H1 (cell line): ENCODE results near the gene CDC14B.

Experiments
- ASH2L ChIP-seq: fragments of 200-600, 300-600 bp; sonication (generic); IDR thresholded peaks from one replicate; pipeline ENCODE4 v1.7.1; 2017; ENCODE audit warnings: low read length
- CTCF ChIP-seq, 3 experiments: IDR thresholded peaks; 1 replicate in 2 of 3; 2 replicates in 1 of 3; pipeline versions ENCODE4 v1.5.1 to v1.6.1; 2011; ENCODE audit warnings: low read length in 3 of 3, mild to moderate bottlenecking in 3 of 3, inconsistent platforms in 2 of 3, low read depth in 1 of 3, moderate library complexity in 1 of 3; ENCODE audit not compliant: insufficient read depth in 1 of 3; ENCODE audit errors: control extremely low read depth in 1 of 3
- EZH2 ChIP-seq: fragments of 200-600 bp; sonication (generic); IDR thresholded peaks from 2 replicates; pipeline ENCODE4 v1.7.1; 2012; ENCODE audit warnings: low read depth, mild to moderate bottlenecking, moderate library complexity, low read length, inconsistent platforms; ENCODE audit not compliant: severe bottlenecking
- GABPA ChIP-seq: IDR thresholded peaks from 2 replicates; pipeline ENCODE4 v1.6.1; 2011; ENCODE audit warnings: mild to moderate bottlenecking, low read length, moderate library complexity, borderline replicate concordance; ENCODE audit not compliant: insufficient read depth
- HDAC2 ChIP-seq, 2 experiments: fragments of 300-600 bp in 1 of 2; sonication (generic) in 1 of 2; IDR thresholded peaks; 2 replicates each; pipeline ENCODE4 v1.6.1; 2011 to 2012; ENCODE audit warnings: low read depth in 2 of 2, low read length in 2 of 2, mild to moderate bottlenecking in 2 of 2, moderate library complexity in 2 of 2, borderline replicate concordance in 1 of 2, inconsistent platforms in 1 of 2
- JUN ChIP-seq: IDR thresholded peaks from 2 replicates; pipeline ENCODE4 v1.6.1; 2011; ENCODE audit warnings: low read depth, mild to moderate bottlenecking, improper control_type of control experiment, low read length
- POLR2A ChIP-seq, 2 experiments: IDR thresholded peaks; 1 replicate in 1 of 2; 2 replicates in 1 of 2; pipeline ENCODE4 v1.6.1; 2011; ENCODE audit warnings: low read depth in 2 of 2, low read length in 2 of 2, mild to moderate bottlenecking in 2 of 2; ENCODE audit errors: control extremely low read depth in 1 of 2
- POLR2AphosphoS5 ChIP-seq: IDR thresholded peaks from 2 replicates; pipeline ENCODE4 v1.6.1; 2011; ENCODE audit warnings: low read depth, low read length
- RFX5 ChIP-seq: IDR thresholded peaks from 2 replicates; pipeline ENCODE4 v1.6.1; 2011; ENCODE audit warnings: low read depth, low read length, improper control_type of control experiment, borderline replicate concordance
- SIRT6 ChIP-seq: IDR thresholded peaks from one replicate; pipeline ENCODE4 v1.7.1; 2012; ENCODE audit warnings: low read length, inconsistent platforms
- TAF1 ChIP-seq: IDR thresholded peaks from 2 replicates; pipeline ENCODE4 v1.6.1; 2011; ENCODE audit warnings: mild to moderate bottlenecking, low read depth, low read length
- ZNF274 ChIP-seq: IDR thresholded peaks from 2 replicates; pipeline ENCODE4 v1.7.0; 2012; ENCODE audit warnings: low read length, borderline replicate concordance; ENCODE audit errors: extremely low read depth

GRCh38 chr9:96503918-96504317 lies 115.7 kb downstream of the CDC14B start:
- TF ChIP-seq CTCF (IDR thresholded peaks at IDR 0.05; ENCODE audit: control extremely low read depth in 1 of 3, insufficient read depth in 1 of 3, low read depth in 1 of 3, low read length in 3 of 3) (no peak), HDAC2 (IDR thresholded peaks at IDR 0.05; ENCODE audit: borderline replicate concordance in 1 of 2, low read depth in 2 of 2, low read length in 2 of 2) (no peak), TAF1 (no peak), JUN (no peak), ZNF274 (no peak), POLR2AphosphoS5 (no peak), EZH2 (no peak), RFX5 (no peak), GABPA (no peak), POLR2A (IDR thresholded peaks at IDR 0.05; ENCODE audit: control extremely low read depth in 1 of 2, low read depth in 2 of 2, low read length in 2 of 2) (no peak), SIRT6 (no peak), ASH2L (no peak)
